Astrocyte (in vitro differentiated cells and primary cell): ENCODE data around the gene ACOX1. TPM values are rescaled to one million over a fixed set of nuclear protein-coding genes. Genes with fewer than 3 reads are reported as not detected.

Experiments used
- DNase-seq: peaks from one replicate; pipeline ENCODE4 v3.0.0-alpha.2; 2010; ENCODE audit warnings: low read depth
- FAIRE-seq: peaks from 2 replicates; lab custom pipeline; 2011; peaks lifted over from hg19 to GRCh38; lab: Jason Lieb, UNC
- H2AFZ ChIP-seq: 2 replicates; pipeline ENCODE4 v1.6.0; 2012; ENCODE audit warnings: low read depth, low read length, inconsistent platforms
- H3K27ac ChIP-seq: 2 replicates; pipeline ENCODE4 v1.5.1; 2011; ENCODE audit warnings: low read depth, low read length, inconsistent platforms
- H3K27me3 ChIP-seq: 2 replicates; pipeline ENCODE4 v1.6.0; 2011; ENCODE audit warnings: low read length, inconsistent platforms; ENCODE audit not compliant: insufficient read depth
- H3K36me3 ChIP-seq: 2 replicates; pipeline ENCODE4 v1.5.1; 2011; ENCODE audit warnings: low read length, inconsistent platforms; ENCODE audit not compliant: insufficient read depth
- H3K4me1 ChIP-seq: 2 replicates; pipeline ENCODE4 v1.5.1; 2011; ENCODE audit warnings: low read length, inconsistent platforms; ENCODE audit not compliant: insufficient read depth
- H3K4me2 ChIP-seq: 2 replicates; pipeline ENCODE4 v1.6.0; 2012; ENCODE audit warnings: low read length, inconsistent platforms
- H3K4me3 ChIP-seq: 2 replicates; pipeline ENCODE4 v1.5.1; 2011; ENCODE audit warnings: low read depth, mild to moderate bottlenecking, low read length, inconsistent platforms; ENCODE audit not compliant: insufficient read depth
- H3K79me2 ChIP-seq: 2 replicates; pipeline ENCODE4 v1.6.0; 2012; ENCODE audit warnings: mild to moderate bottlenecking, low read length, inconsistent platforms; ENCODE audit not compliant: insufficient read depth
- H3K9ac ChIP-seq: 2 replicates; pipeline ENCODE4 v1.6.0; 2012; ENCODE audit warnings: mild to moderate bottlenecking, low read length, inconsistent platforms
- H3K9me3 ChIP-seq: 2 replicates; pipeline ENCODE4 v1.5.1; 2012; ENCODE audit warnings: low read depth, mild to moderate bottlenecking, low read length, inconsistent platforms; ENCODE audit not compliant: insufficient read depth
- H4K20me1 ChIP-seq: 2 replicates; pipeline ENCODE4 v1.6.0; 2012; ENCODE audit warnings: low read length, inconsistent platforms; ENCODE audit not compliant: insufficient read depth
- H3K27ac Mint-ChIP-seq: one replicate; pipeline ENCODE4 v1.8.0; 2021; ENCODE audit warnings: mild to moderate bottlenecking, mixed read lengths; ENCODE audit not compliant: unreplicated experiment
- H3K27me3 Mint-ChIP-seq: one replicate; pipeline ENCODE4 v1.8.0; 2021; ENCODE audit warnings: low read depth, mixed read lengths; ENCODE audit not compliant: unreplicated experiment
- H3K36me3 Mint-ChIP-seq: one replicate; pipeline ENCODE4 v1.8.0; 2021; ENCODE audit warnings: low read depth, mixed read lengths; ENCODE audit not compliant: unreplicated experiment
- H3K4me1 Mint-ChIP-seq: one replicate; pipeline ENCODE4 v1.8.0; 2021; ENCODE audit warnings: low read depth, mixed read lengths; ENCODE audit not compliant: unreplicated experiment
- H3K4me3 Mint-ChIP-seq: one replicate; pipeline ENCODE4 v1.8.0; 2021; ENCODE audit warnings: mild to moderate bottlenecking, moderate library complexity, mixed read lengths; ENCODE audit not compliant: unreplicated experiment
- H3K9me3 Mint-ChIP-seq: one replicate; pipeline ENCODE4 v1.8.0; 2021; ENCODE audit warnings: mild to moderate bottlenecking, mixed read lengths; ENCODE audit not compliant: unreplicated experiment
- EZH2 ChIP-seq: IDR thresholded peaks from 2 replicates; pipeline ENCODE4 v1.6.1; 2012; ENCODE audit warnings: mild to moderate bottlenecking, low read length, inconsistent platforms; ENCODE audit not compliant: insufficient read depth
- total RNA-seq: library from RNA; stranded (reverse); gene quantifications from 2 replicates; pipeline ENCODE4 v1.2.1, GENCODE V29; 2021
- TF ChIP-seq, protein P1 (sequence below): IDR thresholded peaks from 2 replicates; pipeline ENCODE4 v1.5.1; 2011; ENCODE audit warnings: low read depth, mild to moderate bottlenecking, inconsistent platforms, low read length, moderate library complexity; ENCODE audit not compliant: insufficient read depth

ACOX1 gene
- total RNA-seq, 1 donor from 2014 or later, result 61.3 TPM

DNA sequence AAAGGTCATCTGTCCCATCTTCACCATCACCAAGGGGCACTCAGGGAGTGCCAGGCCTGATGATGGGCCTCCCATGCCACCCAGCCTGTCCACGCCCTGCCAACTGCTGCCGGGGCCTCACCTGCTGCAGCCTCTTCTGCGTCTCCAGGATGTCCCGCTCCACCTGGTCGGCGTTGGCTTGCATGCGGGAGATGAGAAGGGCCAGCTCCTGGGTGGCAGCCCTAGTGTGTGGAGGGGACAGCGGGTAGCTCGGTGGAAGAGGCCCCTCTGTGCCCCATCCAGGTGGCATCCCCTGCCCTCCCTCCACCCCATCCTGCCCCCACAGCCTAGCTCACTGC lies 44.9 kb upstream of the ACOX1 start:
- H3K4me3 Mint-ChIP-seq, result no peak overlapping the region
- no peak overlapping the region for H3K4me2 ChIP-seq
- H3K79me2 ChIP-seq, result no peaks in the 10 kb centered on the region
- H3K27me3 ChIP-seq, result no peaks in the 10 kb centered on the region
- no peak for DNase-seq
- no peaks in the 10 kb centered on the region for H3K4me1 ChIP-seq
- no peaks in the 10 kb centered on the region for H3K36me3 Mint-ChIP-seq
- H3K27me3 Mint-ChIP-seq, result peaks cover 23% of the 10 kb centered on the region
- no peak for TF ChIP-seq EZH2
- TF ChIP-seq, protein P1, sequence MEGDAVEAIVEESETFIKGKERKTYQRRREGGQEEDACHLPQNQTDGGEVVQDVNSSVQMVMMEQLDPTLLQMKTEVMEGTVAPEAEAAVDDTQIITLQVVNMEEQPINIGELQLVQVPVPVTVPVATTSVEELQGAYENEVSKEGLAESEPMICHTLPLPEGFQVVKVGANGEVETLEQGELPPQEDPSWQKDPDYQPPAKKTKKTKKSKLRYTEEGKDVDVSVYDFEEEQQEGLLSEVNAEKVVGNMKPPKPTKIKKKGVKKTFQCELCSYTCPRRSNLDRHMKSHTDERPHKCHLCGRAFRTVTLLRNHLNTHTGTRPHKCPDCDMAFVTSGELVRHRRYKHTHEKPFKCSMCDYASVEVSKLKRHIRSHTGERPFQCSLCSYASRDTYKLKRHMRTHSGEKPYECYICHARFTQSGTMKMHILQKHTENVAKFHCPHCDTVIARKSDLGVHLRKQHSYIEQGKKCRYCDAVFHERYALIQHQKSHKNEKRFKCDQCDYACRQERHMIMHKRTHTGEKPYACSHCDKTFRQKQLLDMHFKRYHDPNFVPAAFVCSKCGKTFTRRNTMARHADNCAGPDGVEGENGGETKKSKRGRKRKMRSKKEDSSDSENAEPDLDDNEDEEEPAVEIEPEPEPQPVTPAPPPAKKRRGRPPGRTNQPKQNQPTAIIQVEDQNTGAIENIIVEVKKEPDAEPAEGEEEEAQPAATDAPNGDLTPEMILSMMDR, result no peak
- no peaks in the 10 kb centered on the region for H3K9me3 ChIP-seq
- no peak overlapping the region for H3K27ac ChIP-seq
- H4K20me1 ChIP-seq, result no peaks in the 10 kb centered on the region
- no peak overlapping the region for H3K4me3 ChIP-seq
- no peak overlapping the region for H3K27ac Mint-ChIP-seq
- no peak for FAIRE-seq
- no peaks in the 10 kb centered on the region for H3K4me1 Mint-ChIP-seq
- no peak overlapping the region for H2AFZ ChIP-seq
- no peaks in the 10 kb centered on the region for H3K36me3 ChIP-seq
- H3K9ac ChIP-seq, result no peak overlapping the region
- no peaks in the 10 kb centered on the region for H3K9me3 Mint-ChIP-seq

DNA sequence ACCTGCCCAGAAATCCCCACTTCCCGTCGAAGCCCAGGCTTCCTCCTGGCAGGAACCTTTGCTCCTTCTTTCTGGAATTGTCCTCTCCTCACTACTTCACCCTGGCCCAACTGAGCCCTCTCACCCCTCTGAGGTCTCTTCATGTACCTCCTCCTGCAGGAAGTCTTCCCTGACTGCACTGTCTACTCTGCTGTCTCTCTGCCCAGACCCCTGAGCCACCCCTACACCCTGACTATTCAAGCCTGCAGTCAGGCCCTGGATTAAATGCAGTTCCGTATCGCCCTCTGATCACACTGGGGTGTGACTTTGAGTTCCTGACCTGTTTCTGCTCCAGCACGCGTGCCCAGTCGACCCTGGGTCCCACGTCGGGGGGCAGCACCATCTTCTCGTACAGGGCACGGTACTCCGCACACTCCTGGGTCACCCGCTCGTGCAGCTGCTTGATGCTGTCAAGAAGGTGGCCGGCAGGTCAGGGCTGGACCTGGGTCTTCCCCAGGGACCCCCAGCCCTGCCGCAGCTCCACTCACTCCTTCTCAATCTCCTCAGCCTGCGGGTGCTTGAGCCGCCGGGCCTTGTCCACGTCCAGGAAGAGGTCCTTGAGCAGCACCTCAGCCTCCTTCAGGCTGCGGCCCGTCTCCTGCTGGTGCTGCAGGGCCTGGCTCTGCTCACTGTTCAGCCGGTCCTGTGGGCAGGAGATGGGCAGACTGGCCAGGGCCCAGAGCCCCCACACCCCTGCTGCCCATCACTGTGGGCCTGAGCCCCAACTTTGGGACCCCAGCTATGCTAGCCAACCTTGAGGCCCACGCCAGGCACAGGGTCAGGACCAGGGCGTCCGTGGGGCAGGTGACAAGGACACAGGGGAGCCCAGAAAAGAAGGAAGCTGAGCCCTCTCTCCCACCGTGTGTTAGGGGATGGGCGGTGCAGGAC lies 44.3 kb upstream of the ACOX1 start:
- DNase-seq (no peak), FAIRE-seq (no peak)
- no peak overlapping the region for H3K4me3 ChIP-seq
- no peaks in the 10 kb centered on the region for H3K9me3 ChIP-seq
- no peak for TF ChIP-seq EZH2
- TF ChIP-seq, protein P1, result no peak
- Mint-ChIP-seq H3K27ac (peak overlapping the region; percentile 73), H3K9me3 (no peaks in the 10 kb centered on the region), H3K4me3 (no peak overlapping the region), H3K27me3 (peaks cover 23% of the 10 kb centered on the region), H3K4me1 (no peaks in the 10 kb centered on the region), H3K36me3 (no peaks in the 10 kb centered on the region)
- no peaks in the 10 kb centered on the region for H4K20me1 ChIP-seq
- no peaks in the 10 kb centered on the region for H3K79me2 ChIP-seq
- no peak overlapping the region for H3K27ac ChIP-seq
- no peaks in the 10 kb centered on the region for H3K36me3 ChIP-seq
- no peak overlapping the region for H3K4me2 ChIP-seq
- H2AFZ ChIP-seq, result no peak overlapping the region
- no peaks in the 10 kb centered on the region for H3K4me1 ChIP-seq
- no peak overlapping the region for H3K9ac ChIP-seq
- no peaks in the 10 kb centered on the region for H3K27me3 ChIP-seq

DNA sequence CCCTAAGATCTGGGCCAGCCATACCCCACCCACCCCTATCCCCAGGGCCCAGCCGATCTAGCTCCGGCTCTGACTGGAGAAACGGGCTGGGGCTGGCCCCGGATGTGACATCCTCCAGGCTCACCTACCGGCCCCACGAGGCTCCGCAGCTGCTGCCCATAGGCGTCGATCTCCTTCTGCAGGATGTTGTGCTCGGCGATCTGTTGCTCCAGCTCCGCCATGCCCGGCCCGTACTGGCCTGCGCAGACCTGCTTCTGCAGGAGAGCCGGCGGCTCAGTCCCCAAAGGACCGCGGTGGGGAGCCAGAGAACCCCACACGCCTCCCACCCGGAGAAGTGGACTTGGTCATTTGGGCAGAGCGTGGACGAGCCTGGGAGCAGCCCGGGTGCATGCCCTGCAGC lies 43.3 kb upstream of the ACOX1 start:
- no peak overlapping the region for H3K4me3 ChIP-seq
- DNase-seq, result no peak
- Mint-ChIP-seq H3K27ac (no peak overlapping the region), H3K27me3 (peaks cover 19% of the 10 kb centered on the region), H3K4me1 (no peaks in the 10 kb centered on the region), H3K36me3 (no peaks in the 10 kb centered on the region), H3K9me3 (no peaks in the 10 kb centered on the region), H3K4me3 (no peak overlapping the region)
- no peak overlapping the region for H3K27ac ChIP-seq
- H3K4me1 ChIP-seq, result no peaks in the 10 kb centered on the region
- no peaks in the 10 kb centered on the region for H3K9me3 ChIP-seq
- no peaks in the 10 kb centered on the region for H3K36me3 ChIP-seq
- H2AFZ ChIP-seq, result no peak overlapping the region
- no peaks in the 10 kb centered on the region for H3K27me3 ChIP-seq
- FAIRE-seq, result no peak
- no peaks in the 10 kb centered on the region for H3K79me2 ChIP-seq
- no peak overlapping the region for H3K9ac ChIP-seq
- no peaks in the 10 kb centered on the region for H4K20me1 ChIP-seq
- no peak for TF ChIP-seq EZH2
- TF ChIP-seq, protein P1, result no peak
- H3K4me2 ChIP-seq, result no peak overlapping the region
